GM18505 (cell line): ENCODE measurements around the gene ZBBX.
A peak's percentile ranks its signal among the peaks of the same experiment; 100 is the strongest.

Source experiments
- ATAC-seq: cut with Tn5 transposase; IDR thresholded peaks from one replicate; pipeline ENCODE4 v1.9.1; 2021; ENCODE audit not compliant: unreplicated experiment
- POLR2A ChIP-seq: IDR thresholded peaks from 4 replicates; pipeline ENCODE4 v1.6.1; 2011; ENCODE audit warnings: borderline replicate concordance; ENCODE audit not compliant: insufficient read depth, insufficient read length; ENCODE audit errors: extremely low read depth

ZBBX gene

DNA sequence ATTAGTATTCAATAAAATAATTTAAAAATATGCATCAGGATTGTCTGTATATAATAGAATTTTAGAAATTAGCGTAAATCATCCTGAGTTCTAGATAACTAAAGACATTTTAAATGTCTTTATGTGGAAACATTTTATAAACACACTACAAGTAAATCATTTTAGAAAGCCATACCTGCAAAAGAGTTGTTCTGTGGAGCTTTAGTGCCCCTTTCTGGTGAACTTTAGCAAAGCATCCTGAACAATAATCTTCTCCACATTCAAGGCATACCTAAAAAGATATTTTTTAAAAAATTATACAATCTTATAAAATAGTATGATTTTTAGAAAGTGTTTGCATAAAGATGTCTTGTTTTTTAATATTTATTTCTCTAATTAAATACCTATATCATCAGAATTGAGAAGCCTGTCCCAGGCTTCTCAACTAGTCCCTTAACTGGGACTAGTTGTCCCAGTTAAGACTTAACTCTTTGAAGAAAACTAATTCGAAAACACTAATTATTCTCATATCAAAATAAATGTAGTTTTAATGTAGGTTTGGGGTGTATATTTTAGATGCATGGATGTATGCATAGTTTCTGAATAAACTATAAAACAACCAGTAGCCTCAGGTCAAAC is 29.7 kb downstream of the ZBBX start:
- no peak for TF ChIP-seq POLR2A
- no peak for ATAC-seq

DNA sequence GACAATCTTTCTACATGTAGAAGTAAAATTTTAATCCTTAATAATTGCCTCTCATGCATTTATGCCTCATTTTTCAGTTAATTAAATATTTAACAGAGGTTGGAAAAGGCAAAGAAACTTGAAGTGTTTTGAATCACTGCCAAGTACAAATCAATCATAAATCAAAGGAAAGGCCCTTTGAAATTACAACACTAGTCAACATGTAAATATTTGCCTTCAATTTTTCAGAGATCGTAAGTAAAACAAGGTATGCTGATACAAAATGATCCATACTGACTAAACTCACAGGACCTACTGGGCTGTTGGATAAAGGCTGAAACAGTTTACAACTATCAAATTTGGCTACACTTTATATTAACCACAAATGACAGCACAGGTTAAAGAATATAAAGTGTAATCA is 33.9 kb downstream of the ZBBX start:
- no peak for ATAC-seq
- TF ChIP-seq POLR2A = no peak

DNA sequence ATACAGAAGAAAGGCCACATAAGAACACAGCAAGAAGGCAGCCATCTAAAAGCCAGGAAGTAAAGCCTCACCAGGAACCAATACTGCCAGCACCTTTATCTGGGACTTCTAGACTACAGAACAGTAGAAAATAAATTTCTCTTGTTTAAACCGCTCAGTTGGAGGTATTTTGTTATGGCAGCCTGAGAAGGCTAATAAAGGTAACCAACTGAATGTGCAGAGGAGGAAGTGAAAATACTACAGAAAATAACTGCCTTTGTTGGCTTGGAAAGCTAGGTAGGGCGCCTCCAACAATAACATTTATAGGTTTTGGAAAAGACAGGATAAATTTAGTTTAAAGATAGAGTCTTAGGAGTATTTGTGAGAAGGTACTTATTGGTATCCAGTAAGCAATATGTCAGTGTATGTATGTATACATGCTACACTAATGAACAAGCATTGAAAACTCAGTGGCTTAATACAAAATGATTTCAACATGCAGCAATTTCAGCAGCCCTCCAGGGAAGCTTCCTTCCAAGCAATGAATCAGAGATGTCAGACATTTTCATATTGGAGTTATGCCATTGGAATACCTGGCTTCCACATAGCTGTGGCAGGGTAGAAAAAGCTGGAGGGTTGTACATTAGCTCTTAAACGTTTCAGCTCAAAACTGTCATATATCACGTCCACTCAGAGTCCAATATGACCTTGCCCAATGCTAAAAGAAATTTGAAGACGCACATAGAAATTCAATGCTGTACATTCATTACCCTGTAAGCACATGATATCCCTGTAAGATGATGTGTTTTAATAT is 48.9 kb downstream of the ZBBX start:
- ATAC-seq = no peak
- TF ChIP-seq POLR2A = no peak

DNA sequence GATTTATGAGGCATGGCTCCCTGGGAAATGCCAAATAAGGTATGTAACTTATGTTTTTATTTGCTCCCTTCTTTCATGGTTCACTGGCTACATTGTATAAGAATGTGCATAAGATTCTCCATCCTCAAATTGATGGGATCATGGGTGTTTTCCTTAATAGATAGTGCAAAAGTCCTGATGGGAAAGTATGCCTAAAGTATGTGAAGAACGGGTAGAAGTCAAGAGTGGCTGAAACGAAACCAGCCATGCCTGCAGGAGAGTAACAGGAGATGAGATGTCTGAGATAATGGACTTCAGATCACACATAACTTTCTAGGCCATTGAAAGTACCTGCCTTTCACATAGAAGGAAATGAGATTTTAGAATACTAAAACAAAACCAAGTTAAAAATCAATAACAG is 56.5 kb downstream of the ZBBX start:
- ATAC-seq = no peak
- no peak for TF ChIP-seq POLR2A

DNA sequence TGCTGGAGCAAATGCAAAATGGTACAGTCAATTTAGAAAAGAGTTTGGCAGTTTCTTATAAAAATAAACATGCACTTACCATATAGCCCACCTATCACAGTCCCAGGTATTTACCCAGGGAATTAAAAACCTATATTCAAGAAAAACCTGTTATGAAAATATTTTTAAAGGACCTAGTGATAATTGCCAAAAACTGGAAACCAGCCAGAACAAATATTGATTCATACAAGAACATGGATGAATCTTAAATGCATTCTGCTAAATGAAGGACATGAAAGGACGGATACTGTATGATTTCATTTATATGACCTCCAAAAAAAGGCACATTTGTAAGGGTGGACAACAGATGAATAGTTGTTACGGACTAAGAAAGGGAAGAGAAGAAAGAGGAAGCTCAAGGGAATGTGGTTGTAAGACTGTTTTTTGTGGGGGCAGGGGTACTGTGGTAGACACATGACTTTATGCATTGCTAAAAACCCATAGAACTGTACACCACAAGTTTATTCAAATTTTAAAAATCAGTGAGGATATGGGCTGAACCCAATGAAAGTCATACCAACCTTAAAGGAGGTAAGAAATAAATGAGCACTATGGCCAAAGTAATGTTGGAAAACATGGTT is 61.0 kb downstream of the ZBBX start:
- no peak for ATAC-seq
- TF ChIP-seq POLR2A = no peak

DNA sequence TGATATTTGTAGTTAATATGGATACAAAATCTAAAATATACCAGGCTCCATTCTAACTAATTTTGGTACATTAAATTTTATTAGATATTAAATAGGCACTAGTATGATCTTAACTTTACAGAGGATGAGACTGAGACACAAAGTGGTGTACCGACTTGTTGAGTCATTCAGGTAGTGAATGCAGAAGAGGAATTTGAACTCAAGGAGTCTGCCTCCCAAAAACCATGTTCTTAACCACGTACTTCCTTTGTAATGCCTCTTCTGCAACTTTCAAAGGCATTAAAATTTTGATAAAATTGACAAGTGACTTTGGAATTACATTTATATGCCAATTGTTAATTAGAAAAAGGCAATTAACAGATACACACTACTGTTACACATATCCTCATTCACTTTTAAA is 61.8 kb downstream of the ZBBX start:
- TF ChIP-seq POLR2A = no peak
- ATAC-seq = peak; percentile 48

DNA sequence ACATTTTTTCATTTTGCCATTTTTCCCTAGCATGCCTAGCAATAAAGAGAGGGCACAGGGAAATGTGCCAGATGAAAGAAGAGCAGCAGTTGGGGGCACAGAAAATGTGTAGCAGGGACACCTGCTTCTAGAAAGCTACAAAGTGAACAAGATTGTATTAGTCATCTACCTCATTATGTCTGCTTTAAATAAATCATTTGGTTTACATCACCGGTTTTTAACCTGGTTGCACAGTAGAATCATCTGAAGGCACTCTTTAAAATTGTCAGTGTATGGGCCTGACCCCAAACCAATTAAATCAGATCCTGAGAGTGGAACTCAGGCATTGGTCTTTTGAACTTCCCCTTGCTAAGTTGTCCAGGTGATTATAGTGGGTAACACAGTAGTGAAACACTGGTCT is 73.8 kb downstream of the ZBBX start:
- no peak for ATAC-seq
- TF ChIP-seq POLR2A = no peak

DNA sequence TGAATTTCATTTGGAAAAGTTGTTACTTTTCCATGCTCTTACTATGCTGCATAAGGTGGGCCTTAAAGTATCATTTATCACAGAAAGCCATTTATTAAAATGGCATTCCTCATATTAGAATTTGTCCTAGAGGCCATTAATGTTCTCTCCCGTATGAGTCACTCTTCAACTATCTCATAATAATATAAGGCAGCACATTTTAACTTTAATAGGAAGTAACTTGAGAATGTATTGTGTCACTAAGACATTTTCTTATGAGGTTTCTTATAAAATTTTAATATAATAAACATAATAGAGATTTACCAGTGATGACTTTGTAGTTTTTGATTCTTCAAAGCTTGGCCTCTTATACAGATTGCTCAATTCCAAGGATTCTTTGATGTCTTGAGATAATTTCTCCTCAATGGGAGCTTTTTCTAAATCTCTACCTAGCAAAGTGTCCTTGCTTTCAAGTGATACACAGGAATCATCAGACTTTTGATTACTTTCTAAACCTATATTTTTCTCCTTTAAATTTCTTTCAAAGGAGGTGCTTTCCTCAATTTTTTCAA is 74.7 kb downstream of the ZBBX start:
- no peak for ATAC-seq
- no peak for TF ChIP-seq POLR2A

DNA sequence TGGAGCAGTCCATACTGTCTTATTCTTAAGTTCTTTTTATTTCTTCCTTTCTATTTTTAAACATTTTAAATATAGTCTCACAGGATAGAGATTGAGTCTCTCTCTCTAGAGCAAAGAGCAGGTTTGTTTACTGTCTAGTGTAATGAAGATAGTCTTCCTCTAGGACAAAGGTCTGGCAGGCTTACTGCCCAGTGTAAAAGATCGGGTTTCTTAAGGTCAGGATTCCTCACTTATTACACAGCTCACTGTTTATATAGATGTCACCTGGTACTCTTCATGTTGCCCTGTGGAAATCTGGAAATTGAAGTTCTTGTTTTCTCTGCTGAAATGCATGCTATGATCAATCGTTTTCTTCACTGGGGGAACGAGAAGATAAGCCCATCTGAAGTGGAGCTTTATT is 76.0 kb downstream of the ZBBX start:
- ATAC-seq = no peak
- TF ChIP-seq POLR2A = no peak

DNA sequence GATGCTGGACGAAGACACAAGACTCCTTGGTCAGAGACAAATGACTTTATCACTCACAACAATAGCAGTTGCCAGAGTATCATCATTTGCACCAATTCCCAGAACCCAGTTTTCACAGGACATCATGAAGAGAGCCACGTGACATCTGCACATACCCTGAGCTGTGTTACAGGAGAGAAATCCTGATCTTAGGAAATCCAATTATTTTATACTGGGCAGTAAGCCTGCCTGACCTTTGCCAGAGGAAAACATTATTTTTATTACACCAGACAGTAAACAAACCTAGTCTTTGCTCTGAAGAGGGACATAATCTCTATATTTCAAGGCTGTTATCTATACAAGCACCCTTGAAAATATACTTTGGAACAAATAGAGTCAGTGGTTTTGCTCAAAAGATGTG is 77.4 kb downstream of the ZBBX start:
- no peak for ATAC-seq
- TF ChIP-seq POLR2A = no peak

DNA sequence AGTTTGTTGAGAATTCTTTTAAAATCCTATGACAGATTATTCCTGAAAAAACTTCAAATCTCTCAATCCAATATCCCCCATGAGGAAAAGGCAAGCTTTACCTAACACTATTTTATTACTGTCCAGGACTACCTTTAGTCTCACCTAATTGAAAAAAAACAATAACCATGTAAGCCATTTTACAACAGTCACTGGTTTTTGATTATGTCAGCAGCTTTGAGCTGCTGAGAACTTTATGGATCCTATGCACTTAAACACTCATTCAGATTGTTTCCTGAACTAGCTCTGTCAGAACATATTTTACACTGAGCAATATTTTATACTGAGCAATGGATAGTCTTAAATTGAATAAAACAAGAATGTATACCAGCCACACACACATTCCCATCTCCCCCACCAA is 79.9 kb downstream of the ZBBX start:
- no peak for TF ChIP-seq POLR2A
- no peak for ATAC-seq

DNA sequence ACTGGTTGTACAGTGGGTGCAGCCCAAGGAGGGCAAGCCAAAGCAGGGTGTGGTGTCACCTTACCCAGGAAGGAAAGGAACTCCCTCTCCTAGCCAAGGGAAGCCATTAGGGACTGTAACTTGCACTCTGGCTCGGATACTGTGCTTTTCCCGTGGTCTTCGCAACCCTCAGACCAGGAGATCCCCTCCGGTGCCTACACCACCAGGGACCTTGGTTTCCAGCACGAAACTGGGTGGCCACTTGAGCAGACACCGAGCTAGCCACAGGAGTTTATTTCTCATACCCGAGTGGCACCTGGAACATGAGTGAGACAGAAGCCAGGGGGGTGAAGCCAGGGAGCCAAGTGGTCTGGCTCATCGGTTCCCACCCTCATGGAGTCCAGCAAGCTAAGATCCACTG is 90.7 kb downstream of the ZBBX start:
- ATAC-seq = no peak
- TF ChIP-seq POLR2A = no peak

DNA sequence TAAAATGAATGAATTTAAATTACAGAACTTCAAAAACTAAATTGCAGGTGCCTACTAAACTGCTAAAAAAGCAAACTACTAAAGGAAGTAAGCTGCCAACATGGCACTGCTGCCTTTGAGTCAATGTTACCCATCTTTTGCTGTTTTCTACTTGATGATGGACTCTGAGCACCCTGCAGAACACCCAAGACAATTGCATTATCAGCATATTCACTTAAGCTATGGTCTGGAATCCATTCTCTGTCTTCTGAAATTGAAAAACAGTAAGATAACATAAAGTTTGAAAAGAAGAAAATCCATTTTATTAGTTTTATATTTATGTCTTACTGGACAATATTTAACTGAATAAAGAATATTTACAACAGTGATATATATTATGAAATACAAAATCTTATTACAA is 91.4 kb downstream of the ZBBX start:
- ATAC-seq = no peak
- no peak for TF ChIP-seq POLR2A

DNA sequence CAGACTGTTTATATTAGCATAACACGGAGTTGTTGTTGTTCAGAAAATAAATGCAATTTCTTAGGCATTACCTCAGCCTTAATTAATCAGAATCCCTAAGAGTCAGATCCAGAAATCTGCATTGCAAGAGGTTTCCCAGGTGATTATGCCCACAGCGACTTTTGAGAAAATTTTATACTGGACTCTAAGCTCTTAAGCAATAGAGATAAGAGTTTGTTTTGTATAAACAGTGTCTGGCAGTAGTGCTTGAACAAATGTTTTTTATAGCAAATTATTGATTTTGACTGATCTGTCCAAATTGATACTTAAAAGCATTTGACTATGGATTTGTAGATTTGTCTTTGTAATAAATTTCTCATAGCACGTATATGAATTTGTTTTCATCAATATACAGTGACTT is 92.8 kb downstream of the ZBBX start:
- TF ChIP-seq POLR2A = no peak
- ATAC-seq = no peak
